ENCODE measurements around the gene FBRSL1. TPM values are rescaled to one million over a fixed set of nuclear protein-coding genes. Genes with fewer than 3 reads are reported as not detected.
A peak's percentile ranks its signal among the peaks of the same experiment; 100 is the strongest.

FBRSL1 gene
- total and polyA plus RNA-seq, 8 donors: 31.1 to 62.5 (median 44.2) TPM

GRCh38 chr12:132521712-132522292, 31.9 kb downstream of the FBRSL1 start:
- ATAC-seq: no peak
- Histone ChIP-seq H3K27me3 (no peaks in the 10 kb centered on the region), H3K4me3 (no peak overlapping the region), H3K4me1 (peaks cover 10 to 13% (median 13%) of the 10 kb centered on the region in 3 donors), H3K36me3 (no peaks in the 10 kb centered on the region), H3K27ac (no peak overlapping the region), H3K9me3 (no peaks in the 10 kb centered on the region)
- no peak for TF ChIP-seq CTCF (IDR thresholded peaks at IDR 0.05)
- DNase-seq: no peak
- WGBS, 2 donors: 66 to 73% methylated on average over 26 to 27 of the region's 27 CpGs
- intact Hi-C loops (cut with DNase I): loop anchor here in 2 of 3 donors (2.0 to 5.0 kb wide), 2 partner anchors 105 to 107 kb away; no protein-coding TSS in a partner anchor
- FAIRE-seq: no peak

- H3K27me3 ChIP-seq: no peaks in the 10 kb centered on the region
- intact Hi-C loops (cut with DNase I): loop anchor here in 2 of 3 donors (2.0 to 5.0 kb wide), 2 partner anchors 105 to 108 kb away; no protein-coding TSS in a partner anchor
- TF ChIP-seq CTCF (IDR thresholded peaks at IDR 0.05): no peak
- no peak overlapping the region for H3K27ac ChIP-seq
- H3K4me3 ChIP-seq: no peak overlapping the region
- ATAC-seq (peak in 2 of 4 donors; percentile 11 to 12), DNase-seq (no peak), FAIRE-seq (no peak)
- WGBS, 2 donors: 77 to 90% methylated on average over 25 of the region's 25 CpGs
- H3K9me3 ChIP-seq: no peaks in the 10 kb centered on the region
- H3K36me3 ChIP-seq: no peaks in the 10 kb centered on the region
- peaks cover 3% of the 10 kb centered on the region in 3 donors for H3K4me1 ChIP-seq
These were observed 32.8 kb downstream of the FBRSL1 start for GRCh38 chr12:132522592-132523380.

- intact Hi-C loops (cut with DNase I): loop anchor here in 2 of 3 donors (2.0 to 5.0 kb wide), 2 partner anchors 106 to 109 kb away; no protein-coding TSS in a partner anchor
- Histone ChIP-seq H3K4me3 (no peak overlapping the region), H3K4me1 (no peaks in the 10 kb centered on the region), H3K27ac (no peak overlapping the region), H3K9me3 (no peaks in the 10 kb centered on the region), H3K27me3 (no peaks in the 10 kb centered on the region), H3K36me3 (no peaks in the 10 kb centered on the region)
- DNase-seq: peak in 5 of 6 donors; percentile 61 to 89 (median 78)
- peak; percentile 67 to 87 (median 81) for ATAC-seq
- FAIRE-seq: no peak
- TF ChIP-seq CTCF (IDR thresholded peaks at IDR 0.05): peak; percentile 64 to 83 (median 74)
- WGBS, 2 donors: 59 to 61% methylated on average over 26 to 28 of the region's 28 CpGs
These were observed 33.8 kb downstream of the FBRSL1 start for GRCh38 chr12:132523576-132524331.

- Histone ChIP-seq H3K27me3 (no peaks in the 10 kb centered on the region), H3K36me3 (no peaks in the 10 kb centered on the region), H3K4me1 (no peaks in the 10 kb centered on the region), H3K9me3 (no peaks in the 10 kb centered on the region), H3K4me3 (no peak overlapping the region), H3K27ac (no peak overlapping the region)
- no peak for TF ChIP-seq CTCF (IDR thresholded peaks at IDR 0.05)
- ATAC-seq (peak; percentile 25 to 37 (median 37)), FAIRE-seq (no peak), DNase-seq (no peak)
- WGBS, 2 donors: 76 to 87% methylated on average over 16 of the region's 16 CpGs
- intact Hi-C loops (cut with DNase I): loop anchor here in 1 of 3 donors (5.0 kb wide), 1 partner anchor 107 kb away; no protein-coding TSS in a partner anchor
These were observed 34.5 kb downstream of the FBRSL1 start for GRCh38 chr12:132524405-132524804.

Data from pancreas (tissue), 10 donors.